Large intestine (tissue), 3 donors: ENCODE data around the gene RIBC1. TPM values are rescaled to one million over a fixed set of nuclear protein-coding genes. Genes with fewer than 3 reads are reported as not detected.
"Not testable (repeated sequence)": the region's sequence is repeated elsewhere in the genome, so short reads cannot be mapped to it uniquely, and the experiment has no call there.

Experiments
- DNase-seq, 2 donors: peaks; one replicate each; pipeline versions ENCODE4 v3.0.0 to v3.0.0-alpha.2; 2013
- H3K27ac ChIP-seq: one replicate; pipeline ENCODE4 v1.5.1; 2013; ENCODE audit warnings: low read length
- H3K27me3 ChIP-seq: 2 replicates; pipeline ENCODE4 v1.6.1; 2013; ENCODE audit warnings: low read length; ENCODE audit not compliant: control insufficient read depth, insufficient read depth
- H3K36me3 ChIP-seq: 2 replicates; pipeline ENCODE4 v1.6.1; 2013; ENCODE audit warnings: low read length; ENCODE audit not compliant: control insufficient read depth, insufficient read depth
- H3K4me1 ChIP-seq: one replicate; pipeline ENCODE4 v1.6.1; 2013; ENCODE audit warnings: low read length; ENCODE audit not compliant: control insufficient read depth, insufficient read depth
- H3K4me3 ChIP-seq: one replicate; pipeline ENCODE4 v1.5.1; 2013; ENCODE audit warnings: low read length
- H3K9me3 ChIP-seq: one replicate; pipeline ENCODE4 v1.6.1; 2013; ENCODE audit warnings: mild to moderate bottlenecking, low read depth, low read length, moderate library complexity; ENCODE audit not compliant: control insufficient read depth
- WGBS: methylation state at CpG from one replicate; pipeline ENCODE4 v1.1.5; 2013; ENCODE audit warnings: low lambda C conversion rate; ENCODE audit not compliant: insufficient coverage; 5-methylcytosine and 5-hydroxymethylcytosine counted together
- polyA plus RNA-seq: library from polyadenylated mRNA; unstranded; fragments of 120-200 nt; gene quantifications from one replicate; pipeline ENCODE4 v1.2.1, GENCODE V29; 2013

RIBC1 gene
- polyA plus RNA-seq, 1 donor: 1.7 TPM

DNA sequence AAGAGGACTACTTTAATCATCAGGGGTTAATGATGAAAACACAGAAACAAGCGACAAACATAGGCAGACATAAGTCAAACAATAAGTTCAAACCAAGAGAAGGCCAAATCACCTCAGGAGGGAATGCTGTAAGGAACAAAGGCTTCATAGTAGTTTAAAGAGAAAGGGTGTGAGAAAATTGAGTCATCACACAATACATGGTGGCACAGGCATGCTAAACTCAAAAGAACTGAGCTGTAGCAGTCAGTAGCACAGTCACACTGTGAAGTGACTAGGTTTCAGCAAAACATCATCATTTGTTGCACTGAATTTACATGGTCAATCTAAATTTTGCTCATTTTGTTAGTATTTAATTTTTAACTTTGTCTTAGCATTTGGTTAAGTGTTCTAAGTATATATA lies 24.5 kb upstream of the RIBC1 start:
- no CpG with 5 or more reads among the region's 1 CpG for WGBS
- H3K4me1 ChIP-seq: no peaks in the 10 kb centered on the region
- no peak overlapping the region for H3K4me3 ChIP-seq
- H3K27ac ChIP-seq: no peak overlapping the region
- peaks cover 25% of the 10 kb centered on the region for H3K36me3 ChIP-seq
- H3K9me3 ChIP-seq: no peaks in the 10 kb centered on the region
- no peak for DNase-seq
- H3K27me3 ChIP-seq: no peaks in the 10 kb centered on the region

DNA sequence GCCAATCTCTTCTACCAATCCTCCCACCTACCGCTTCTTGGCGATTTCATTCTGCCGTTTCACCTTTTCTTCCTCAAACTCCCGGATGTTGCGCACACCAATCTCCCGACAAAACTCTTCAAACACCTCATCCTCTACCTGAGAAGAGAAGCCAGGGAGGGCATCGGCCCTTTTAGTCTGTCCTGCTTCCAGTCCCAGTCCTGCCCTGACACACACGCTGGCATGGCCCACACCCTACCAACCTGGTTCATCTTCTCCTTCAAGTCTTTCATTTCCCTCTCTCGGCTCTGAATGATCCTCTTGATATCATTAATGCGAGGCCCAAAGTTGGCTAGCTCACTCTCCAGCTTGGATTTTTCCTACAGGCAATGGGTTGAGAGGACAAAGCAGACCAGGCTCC lies 19.1 kb upstream of the RIBC1 start:
- no peak for DNase-seq
- Histone ChIP-seq H3K27ac (no peak overlapping the region), H3K9me3 (no peaks in the 10 kb centered on the region), H3K27me3 (no peaks in the 10 kb centered on the region), H3K4me3 (no peak overlapping the region), H3K4me1 (no peaks in the 10 kb centered on the region), H3K36me3 (peaks cover 43% of the 10 kb centered on the region)
- 100% methylated on average over 1 of the region's 10 CpGs for WGBS

DNA sequence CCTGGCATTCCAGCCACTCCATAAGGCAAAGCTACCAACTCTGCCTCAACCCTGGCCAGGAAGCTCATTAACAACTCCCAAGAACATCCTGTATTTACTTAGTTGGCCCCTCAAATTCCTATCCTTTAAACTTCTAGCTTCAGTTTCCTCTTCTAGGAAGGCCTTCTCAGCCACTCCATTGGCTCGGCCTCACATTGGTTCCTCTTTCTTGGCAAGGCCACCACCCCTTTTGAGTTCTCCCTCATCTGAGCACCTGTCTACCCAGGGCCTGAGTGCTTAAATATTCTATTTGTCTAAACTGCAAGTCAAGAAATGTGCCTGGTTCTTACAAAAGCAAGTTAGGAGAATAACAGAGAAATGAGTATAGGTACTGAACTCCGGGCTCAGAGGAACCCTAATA lies 10.2 kb upstream of the RIBC1 start:
- Histone ChIP-seq H3K9me3 (no peaks in the 10 kb centered on the region), H3K27me3 (no peaks in the 10 kb centered on the region), H3K4me3 (no peak overlapping the region), H3K4me1 (no peaks in the 10 kb centered on the region), H3K27ac (no peak overlapping the region), H3K36me3 (peaks cover 43% of the 10 kb centered on the region)
- WGBS: no CpG with 5 or more reads among the region's 2 CpGs
- DNase-seq: no peak

DNA sequence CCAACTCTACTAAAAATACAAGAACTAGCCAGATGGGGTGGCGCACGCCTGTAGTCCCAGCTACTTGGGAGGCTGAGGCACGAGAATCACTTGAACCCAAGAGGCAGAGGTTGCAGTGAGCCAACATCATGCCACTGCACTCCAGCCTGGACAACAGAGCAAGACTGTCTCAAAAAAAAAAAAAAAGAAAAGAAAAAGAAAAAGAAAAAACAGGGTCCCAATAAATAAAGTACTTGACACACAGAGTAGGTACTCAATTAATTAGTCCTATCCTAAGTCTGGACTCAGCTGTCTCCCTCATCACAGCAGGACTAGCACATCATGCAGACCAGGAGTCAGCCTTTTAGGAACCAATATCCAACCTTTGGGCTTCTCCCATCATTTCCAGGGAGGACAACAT lies 2.3 kb upstream of the RIBC1 start:
- H3K4me1 ChIP-seq, H3K9me3 ChIP-seq, H3K4me3 ChIP-seq, H3K36me3 ChIP-seq, DNase-seq, H3K27me3 ChIP-seq, H3K27ac ChIP-seq: not testable (repeated sequence)
- no CpG with 5 or more reads among the region's 3 CpGs for WGBS

DNA sequence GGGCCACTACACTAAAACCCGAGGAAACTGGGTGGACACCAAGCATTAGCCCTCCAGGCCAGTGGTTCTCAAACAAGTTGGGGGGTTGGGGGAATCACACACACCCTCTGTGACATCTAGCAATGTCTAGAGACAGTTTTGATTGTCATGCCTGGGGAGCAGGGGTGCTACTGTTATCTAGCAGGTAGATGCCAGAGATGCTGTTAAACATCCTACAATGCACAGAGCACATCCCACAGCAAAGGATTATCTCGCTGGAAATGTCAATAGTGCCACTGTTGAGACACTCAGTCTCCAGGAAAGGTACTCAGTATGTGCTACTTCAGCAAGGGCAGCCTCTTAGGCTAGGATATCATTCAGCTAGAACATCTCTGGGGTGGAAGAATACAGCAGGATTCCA lies 1.5 kb upstream of the RIBC1 start:
- no CpG with 5 or more reads among the region's 2 CpGs for WGBS
- Histone ChIP-seq H3K27ac (no peak overlapping the region), H3K27me3 (no peaks in the 10 kb centered on the region), H3K9me3 (no peaks in the 10 kb centered on the region), H3K4me1 (peaks cover 8% of the 10 kb centered on the region), H3K4me3 (peak overlapping the region; percentile 83), H3K36me3 (no peaks in the 10 kb centered on the region)
- DNase-seq: no peak

DNA sequence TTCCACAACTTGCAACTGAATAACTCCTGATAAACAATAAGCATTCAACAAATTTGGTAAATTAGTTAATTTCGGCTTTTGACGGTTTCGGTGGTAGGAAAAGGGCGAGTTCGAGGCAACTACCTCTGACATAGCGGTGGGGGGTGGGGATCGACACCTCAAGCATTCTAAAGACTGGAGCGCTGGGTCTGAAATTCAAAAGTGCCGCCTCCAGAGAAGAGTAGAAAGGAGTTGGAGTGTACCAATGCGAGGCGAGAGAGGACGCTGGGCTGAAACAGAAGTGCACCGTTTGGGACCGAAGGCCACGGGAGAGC lies 944 bp upstream of the RIBC1 start:
- no CpG with 5 or more reads among the region's 15 CpGs for WGBS
- Histone ChIP-seq H3K27ac (peak overlapping the region; percentile 87), H3K9me3 (no peaks in the 10 kb centered on the region), H3K27me3 (no peaks in the 10 kb centered on the region), H3K4me1 (peaks cover 8% of the 10 kb centered on the region), H3K36me3 (no peaks in the 10 kb centered on the region), H3K4me3 (peak overlapping the region; percentile 83)
- no peak for DNase-seq

DNA sequence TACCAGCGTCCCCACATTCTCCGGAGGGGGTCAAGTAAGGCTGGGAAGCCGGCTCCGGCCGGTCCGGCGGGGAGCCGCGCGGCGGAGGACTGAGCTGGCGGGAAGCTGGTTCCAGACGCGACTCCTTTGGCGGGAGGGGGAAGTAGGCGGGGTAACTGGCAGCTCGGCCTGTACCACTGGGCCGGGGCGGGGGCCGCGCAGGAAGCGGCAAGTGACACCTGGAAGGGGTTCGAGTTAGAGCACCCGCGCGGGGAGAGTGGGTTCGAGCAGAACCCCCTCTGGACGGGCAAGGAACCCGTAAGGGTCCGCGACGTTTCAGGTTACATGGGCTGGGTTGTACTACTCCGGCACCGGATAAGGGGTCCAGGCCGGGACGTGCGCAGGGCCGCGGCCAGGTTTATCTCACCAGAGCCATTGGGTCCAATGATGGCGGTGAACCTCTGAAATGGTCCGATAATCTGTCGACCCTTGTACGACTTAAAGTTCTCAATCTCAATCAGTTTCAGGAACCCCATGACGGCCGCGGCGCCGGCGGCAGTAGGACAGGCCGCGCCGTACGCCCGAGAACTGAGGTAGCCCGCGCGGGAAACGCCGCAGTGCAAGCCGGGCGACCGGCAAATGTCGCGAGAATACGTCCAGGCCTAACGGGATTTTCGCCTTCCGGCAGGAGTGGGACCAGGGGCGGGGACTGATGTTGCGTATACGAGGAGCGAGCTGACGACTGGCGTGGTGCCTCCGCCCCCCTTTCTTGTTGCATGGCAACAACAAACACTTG lies 400 bp upstream of the RIBC1 start, which contains the start of gene SMC1A:
Gene SMC1A (minus strand): TSS at position 569 of the 775 bp plus-strand sequence. CDS start 54 bp downstream, at position 515.
- peak; percentile 97 to 99 for DNase-seq
- no CpG with 5 or more reads among the region's 75 CpGs for WGBS

DNA sequence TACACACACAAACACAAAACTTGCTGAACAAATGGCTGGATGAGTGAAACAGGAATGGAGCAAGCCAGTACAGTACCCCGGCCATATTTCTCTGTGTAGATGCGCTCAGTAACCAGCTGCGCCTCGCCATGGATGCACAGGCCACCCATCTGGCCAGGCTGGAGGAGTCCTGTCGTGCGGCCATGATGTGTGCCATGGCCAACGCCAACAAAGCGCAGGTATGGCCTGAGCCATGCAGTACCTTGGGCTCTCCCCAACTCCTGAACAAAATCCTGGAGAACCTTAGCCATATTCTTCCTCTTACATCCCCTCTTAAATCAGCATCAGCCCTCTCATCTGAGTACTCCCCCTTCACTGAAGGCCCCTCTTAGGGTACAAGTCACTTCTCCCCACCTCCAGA lies 7.1 kb downstream of the RIBC1 start:
- Histone ChIP-seq H3K4me1 (no peaks in the 10 kb centered on the region), H3K27me3 (no peaks in the 10 kb centered on the region), H3K9me3 (no peaks in the 10 kb centered on the region), H3K27ac (no peak overlapping the region), H3K4me3 (no peak overlapping the region), H3K36me3 (peaks cover 13% of the 10 kb centered on the region)
- no peak for DNase-seq
- no CpG with 5 or more reads among the region's 8 CpGs for WGBS

More for the DNA sequence above, 400 bp upstream of the RIBC1 start, which contains the start of gene SMC1A:
- Histone ChIP-seq H3K4me1 (peaks cover 8% of the 10 kb centered on the region), H3K9me3 (no peaks in the 10 kb centered on the region), H3K27me3 (no peaks in the 10 kb centered on the region), H3K27ac (peak within 1 kb of the TSS; percentile 87), H3K4me3 (peak within 1 kb of the TSS; percentile 83), H3K36me3 (no peaks in the 10 kb centered on the region)

DNA sequence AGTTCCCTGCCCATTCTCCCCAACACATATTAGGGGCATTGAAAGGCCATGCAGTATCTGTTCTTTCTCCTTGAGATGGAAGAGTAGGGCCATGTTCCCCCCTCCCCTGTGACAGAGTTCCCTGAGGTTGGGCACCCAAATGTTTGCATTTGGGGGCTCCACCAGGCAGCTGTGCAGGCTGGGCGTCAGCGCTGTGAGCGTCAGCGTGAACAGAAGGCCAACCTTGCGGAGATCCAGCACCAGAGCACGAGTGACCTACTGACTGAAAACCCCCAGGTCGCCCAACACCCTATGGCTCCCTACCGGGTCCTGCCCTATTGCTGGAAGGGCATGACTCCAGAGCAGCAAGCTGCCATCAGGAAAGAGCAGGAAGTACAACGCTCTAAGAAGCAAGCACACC lies 7.6 kb downstream of the RIBC1 start:
- no peak for DNase-seq
- H3K9me3 ChIP-seq: no peaks in the 10 kb centered on the region
- no peaks in the 10 kb centered on the region for H3K27me3 ChIP-seq
- WGBS: no CpG with 5 or more reads among the region's 9 CpGs
- no peaks in the 10 kb centered on the region for H3K4me1 ChIP-seq
- peaks cover 13% of the 10 kb centered on the region for H3K36me3 ChIP-seq
- no peak overlapping the region for H3K27ac ChIP-seq
- no peak overlapping the region for H3K4me3 ChIP-seq

DNA sequence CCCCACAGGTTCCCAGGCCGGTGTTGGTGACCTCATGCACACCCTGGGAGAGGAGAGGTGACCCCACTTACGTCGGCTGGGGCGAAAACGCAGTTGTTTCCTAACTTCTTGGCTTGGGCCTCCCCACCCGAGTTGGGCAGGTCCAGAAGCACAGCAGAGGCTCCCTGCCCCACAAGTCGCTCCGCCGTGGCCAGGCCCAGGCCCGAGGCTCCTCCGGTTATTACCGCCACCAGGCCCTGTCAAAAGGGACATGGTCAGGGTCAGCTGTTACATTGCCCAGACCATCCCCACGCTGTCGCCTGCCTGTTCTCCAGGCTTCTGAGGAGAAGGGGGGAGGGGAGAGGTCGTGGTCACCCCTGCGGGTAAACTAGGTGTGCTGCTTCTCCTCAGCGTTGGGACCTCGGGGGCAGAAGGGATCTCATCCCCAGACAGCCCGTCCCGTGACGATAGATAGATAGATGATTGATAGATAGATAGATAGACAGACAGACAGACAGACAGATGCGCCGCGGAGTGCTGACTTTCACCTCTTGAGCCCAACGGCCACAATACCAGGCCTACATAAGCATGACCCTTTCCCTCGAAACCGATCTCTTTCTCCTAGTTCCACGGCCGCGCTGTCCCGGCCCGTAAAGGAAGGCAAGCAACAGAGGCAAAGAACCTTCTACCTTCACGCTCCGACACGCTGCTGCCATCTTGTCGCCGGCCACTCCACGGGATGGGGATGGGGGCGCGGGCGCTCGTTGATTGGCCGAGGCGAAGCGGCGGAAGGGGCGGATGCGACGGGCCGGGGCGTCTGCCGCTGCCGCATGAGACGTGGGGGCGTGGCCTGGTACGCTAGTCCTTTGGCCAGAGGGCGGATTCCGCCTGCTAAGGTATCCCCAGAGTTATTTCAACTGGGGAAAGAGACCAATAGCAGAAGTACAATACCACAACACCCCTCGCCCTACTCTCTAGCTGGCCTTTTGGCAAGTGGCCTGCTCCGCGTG lies 11.3 kb downstream of the RIBC1 start, which contains the start of gene HSD17B10:
Gene HSD17B10 (minus strand): TSS at position 720 of the 989 bp plus-strand sequence. CDS start 25 bp downstream, at position 695.
- Histone ChIP-seq H3K4me3 (peak within 1 kb of the TSS; percentile 82), H3K36me3 (peaks cover 13% of the 10 kb centered on the region), H3K4me1 (no peaks in the 10 kb centered on the region), H3K27me3 (no peaks in the 10 kb centered on the region), H3K27ac (peak within 1 kb of the TSS; percentile 63), H3K9me3 (no peaks in the 10 kb centered on the region)
- peak; percentile 82 to 85 for DNase-seq
- no CpG with 5 or more reads among the region's 61 CpGs for WGBS
